Measurements from ENCODE around the gene FBXW7.

Gene FBXW7

GRCh38 chr4:152369902-152370295 lies 166.0 kb downstream of the FBXW7 start:
- H3K4me3 ChIP-seq (ENCODE audit: low read depth, low read length), result no peak overlapping the region
- DNase-seq (ENCODE audit: low read depth), result no peak
- no peak for TF ChIP-seq MYC (IDR thresholded peaks at IDR 0.05; ENCODE audit: low read depth, low read length)
- TF ChIP-seq CTCF (IDR thresholded peaks at IDR 0.05; ENCODE audit: low read depth, low read length), result no peak
- TF ChIP-seq POLR2A (IDR thresholded peaks at IDR 0.05; ENCODE audit: extremely low read depth, insufficient read length), result no peak
- no peak for TF ChIP-seq MAX (IDR thresholded peaks at IDR 0.05; ENCODE audit: low read depth, low read length)

DNA sequence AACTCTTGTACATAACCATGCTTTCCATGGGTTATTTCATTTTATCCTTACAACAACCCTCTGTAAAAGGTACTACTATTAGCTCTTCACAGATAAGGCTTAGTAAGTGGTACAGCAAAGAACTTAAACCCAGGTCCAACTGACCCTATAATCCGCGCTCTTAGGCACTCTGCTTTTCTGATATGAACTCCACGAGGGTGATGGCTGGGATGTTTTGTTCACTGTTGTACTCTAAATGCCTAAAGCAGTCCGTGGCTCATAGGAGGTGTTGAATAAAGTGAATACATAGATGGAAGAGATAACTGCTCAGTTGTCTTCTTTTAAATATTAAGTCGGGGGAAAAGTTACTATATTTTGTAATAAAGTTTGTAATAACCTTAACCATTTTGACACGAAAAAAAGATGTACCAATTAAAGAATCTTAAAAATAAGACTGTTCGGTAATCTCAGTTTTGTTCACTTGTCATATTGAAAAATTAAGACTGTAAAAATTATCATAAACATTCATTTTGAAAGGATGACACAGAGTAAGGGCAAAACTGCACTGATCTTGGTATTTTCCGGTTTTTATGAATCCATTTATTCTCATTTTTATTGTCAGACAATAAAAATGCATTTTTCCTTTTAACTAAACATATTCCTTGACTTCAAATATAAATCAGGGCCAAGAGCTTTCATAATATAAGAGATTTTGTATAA lies 166.5 kb downstream of the FBXW7 start:
- TF ChIP-seq CTCF (IDR thresholded peaks at IDR 0.05; ENCODE audit: low read depth, low read length) (no peak), POLR2A (IDR thresholded peaks at IDR 0.05; ENCODE audit: extremely low read depth, insufficient read length) (no peak), MYC (IDR thresholded peaks at IDR 0.05; ENCODE audit: low read depth, low read length) (no peak), MAX (IDR thresholded peaks at IDR 0.05; ENCODE audit: low read depth, low read length) (no peak)
- H3K4me3 ChIP-seq (ENCODE audit: low read depth, low read length), result no peak overlapping the region
- DNase-seq (ENCODE audit: low read depth), result no peak

- no peak for DNase-seq (ENCODE audit: low read depth)
- TF ChIP-seq CTCF (IDR thresholded peaks at IDR 0.05; ENCODE audit: low read depth, low read length) (no peak), POLR2A (IDR thresholded peaks at IDR 0.05; ENCODE audit: extremely low read depth, insufficient read length) (no peak)
- no peak overlapping the region for H3K4me3 ChIP-seq (ENCODE audit: low read depth, low read length)
Measured at GRCh38 chr4:152368001-152368400, 167.9 kb downstream of the FBXW7 start.

GRCh38 chr4:152364883-152365282 lies 171.0 kb downstream of the FBXW7 start:
- H3K4me3 ChIP-seq (ENCODE audit: low read depth, low read length), result no peak overlapping the region
- no peak for TF ChIP-seq MYC (IDR thresholded peaks at IDR 0.05; ENCODE audit: low read depth, low read length)
- no peak for TF ChIP-seq MAX (IDR thresholded peaks at IDR 0.05; ENCODE audit: low read depth, low read length)
- TF ChIP-seq POLR2A (IDR thresholded peaks at IDR 0.05; ENCODE audit: extremely low read depth, insufficient read length), result no peak
- no peak for DNase-seq (ENCODE audit: low read depth)

DNA sequence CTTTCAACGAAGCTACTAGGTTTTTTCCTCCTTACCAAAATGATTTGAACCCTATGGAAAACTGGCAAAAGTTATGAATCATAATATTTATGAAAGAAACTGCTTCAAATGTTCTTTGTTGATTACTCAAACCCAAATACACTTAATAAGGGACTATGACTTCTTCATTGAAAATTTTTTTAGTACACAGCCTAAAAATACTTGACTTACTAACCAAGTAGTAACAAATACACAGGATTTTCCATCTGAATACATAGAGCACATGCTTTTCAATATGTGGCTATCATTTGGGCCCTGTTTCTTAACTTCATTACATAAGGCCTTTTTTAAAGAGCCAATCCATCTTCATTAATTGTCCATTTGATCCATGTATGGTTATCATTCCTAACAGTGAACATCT lies 171.5 kb downstream of the FBXW7 start:
- DNase-seq (ENCODE audit: low read depth), result no peak
- TF ChIP-seq POLR2A (IDR thresholded peaks at IDR 0.05; ENCODE audit: extremely low read depth, insufficient read length) (no peak), MAX (IDR thresholded peaks at IDR 0.05; ENCODE audit: low read depth, low read length) (no peak), CTCF (IDR thresholded peaks at IDR 0.05; ENCODE audit: low read depth, low read length) (no peak)
- H3K4me3 ChIP-seq (ENCODE audit: low read depth, low read length), result no peak overlapping the region

GRCh38 chr4:152363904-152364303 lies 172.0 kb downstream of the FBXW7 start:
- no peak for DNase-seq (ENCODE audit: low read depth)
- no peak overlapping the region for H3K4me3 ChIP-seq (ENCODE audit: low read depth, low read length)
- TF ChIP-seq POLR2A (IDR thresholded peaks at IDR 0.05; ENCODE audit: extremely low read depth, insufficient read length) (no peak), CTCF (IDR thresholded peaks at IDR 0.05; ENCODE audit: low read depth, low read length) (no peak), MAX (IDR thresholded peaks at IDR 0.05; ENCODE audit: low read depth, low read length) (no peak), MYC (IDR thresholded peaks at IDR 0.05; ENCODE audit: low read depth, low read length) (no peak)

Measured in NB4 (cell line).